GM21619 (cell line): ENCODE measurements around the gene RNPEP.
"Not testable (repeated sequence)": the region's sequence is repeated elsewhere in the genome, so short reads cannot be mapped to it uniquely, and the experiment has no call there.

ENCODE experiments used
- ATAC-seq: cut with Tn5 transposase; IDR thresholded peaks from one replicate; pipeline ENCODE4 v1.9.1; 2021; ENCODE audit not compliant: unreplicated experiment

RNPEP gene

GRCh38 chr1:201982623-201983379 is at the start of gene RNPEP:
Gene RNPEP (plus strand): TSS chr1:201982648. CDS start chr1:201982667, 19 bp downstream.
- peak; percentile 73 for ATAC-seq

- ATAC-seq, result no peak
Observed at GRCh38 chr1:201933840-201934430, 48.5 kb upstream of the RNPEP start.

GRCh38 chr1:201937624-201938213 is 44.7 kb upstream of the RNPEP start:
- ATAC-seq, result no peak

GRCh38 chr1:201938440-201939035 is 43.9 kb upstream of the RNPEP start:
- ATAC-seq, result no peak

GRCh38 chr1:201939148-201939547 is 43.3 kb upstream of the RNPEP start:
- no peak for ATAC-seq

GRCh38 chr1:201939574-201939973 is 42.9 kb upstream of the RNPEP start:
- no peak for ATAC-seq

GRCh38 chr1:201940316-201940715 is 42.1 kb upstream of the RNPEP start:
- ATAC-seq, result not testable (repeated sequence)

- no peak for ATAC-seq
Observed at GRCh38 chr1:201941420-201942128, 40.9 kb upstream of the RNPEP start.

GRCh38 chr1:201942129-201942495 is 40.3 kb upstream of the RNPEP start:
- ATAC-seq, result no peak

- no peak for ATAC-seq
Observed at GRCh38 chr1:201944002-201944401, 38.4 kb upstream of the RNPEP start.

- no peak for ATAC-seq
Observed at GRCh38 chr1:201944639-201945038, 37.8 kb upstream of the RNPEP start.

- ATAC-seq, result no peak
Observed at GRCh38 chr1:201945157-201945556, 37.3 kb upstream of the RNPEP start.

GRCh38 chr1:201945863-201946223 is 36.6 kb upstream of the RNPEP start:
- no peak for ATAC-seq

- no peak for ATAC-seq
Observed at GRCh38 chr1:201946224-201946908, 36.1 kb upstream of the RNPEP start, which contains the start of gene LMOD1. Gene LMOD1 (minus strand): TSS chr1:201946548. CDS start chr1:201946340, 208 bp downstream.

GRCh38 chr1:201947697-201948008 is 34.8 kb upstream of the RNPEP start:
- ATAC-seq, result no peak

GRCh38 chr1:201949491-201949890 is 33.0 kb upstream of the RNPEP start:
- no peak for ATAC-seq

GRCh38 chr1:201954263-201955008 is 28.0 kb upstream of the RNPEP start:
- ATAC-seq, result no peak

- ATAC-seq, result peak; percentile 99
Observed at GRCh38 chr1:201955009-201955728, 27.3 kb upstream of the RNPEP start, which contains the start of gene TIMM17A. Gene TIMM17A (plus strand): TSS chr1:201955503. CDS start chr1:201955527, 24 bp downstream.

- ATAC-seq, result peak; percentile 32
Observed at GRCh38 chr1:201955729-201956143, 26.7 kb upstream of the RNPEP start.
